Common myeloid progenitor, CD34-positive (primary cell): ENCODE data around the gene SEPTIN5.

ENCODE experiments used
- CTCF ChIA-PET: fragments of 350-600 bp; sonication (Branson Sonifier 250); formaldehyde crosslinking; loops from one replicate; lab custom pipeline; 2021; ENCODE audit warnings: antibody characterized with exemption; lab: Charles Lee
- POLR2A ChIA-PET: fragments of 350-600 bp; sonication (Branson Sonifier 250); formaldehyde crosslinking; loops from one replicate; lab custom pipeline; 2021; ENCODE audit warnings: antibody characterized with exemption; lab: Charles Lee
- DNase-seq, 3 donors: peaks; one replicate each; pipeline versions ENCODE4 v3.0.0 to v3.0.0-alpha.2; 2013
- H3K27ac ChIP-seq, 2 experiments: 1 replicate in 1 of 2; 2 replicates in 1 of 2; pipeline ENCODE4 v1.7.0; 2013; ENCODE audit warnings: inconsistent platforms in 2 of 2, low read length in 2 of 2, mild to moderate bottlenecking in 2 of 2, low read depth in 1 of 2, moderate library complexity in 1 of 2; ENCODE audit not compliant: severe bottlenecking in 2 of 2, insufficient read depth in 1 of 2, poor library complexity in 1 of 2
- H3K27me3 ChIP-seq, 5 experiments: replicated peaks in 2 of 5; 1 replicate in 3 of 5; 2 replicates in 2 of 5; pipeline versions ENCODE4 v1.6.1 to v1.7.0; 2013; ENCODE audit warnings: low read length in 4 of 5, mild to moderate bottlenecking in 2 of 5, moderate library complexity in 2 of 5, inconsistent platforms in 1 of 5; ENCODE audit not compliant: insufficient read depth in 5 of 5, control insufficient read depth in 4 of 5
- H3K36me3 ChIP-seq, 4 experiments: 1 replicate in 2 of 4; 2 replicates in 2 of 4; pipeline versions ENCODE4 v1.6.1 to v1.7.0; 2013; ENCODE audit warnings: low read length in 3 of 4, control low read depth in 1 of 4, mild to moderate bottlenecking in 1 of 4; ENCODE audit not compliant: control insufficient read depth in 4 of 4, insufficient read depth in 4 of 4
- H3K4me1 ChIP-seq, 4 experiments: 1 replicate in 3 of 4; 2 replicates in 1 of 4; pipeline versions ENCODE4 v1.6.1 to v1.7.1; 2013; ENCODE audit warnings: low read length in 3 of 4, mild to moderate bottlenecking in 3 of 4, control low read depth in 1 of 4, inconsistent platforms in 1 of 4, moderate library complexity in 1 of 4; ENCODE audit not compliant: control insufficient read depth in 4 of 4, insufficient read depth in 4 of 4; ENCODE audit errors: control extremely low read depth in 1 of 4
- H3K4me3 ChIP-seq, 7 experiments: 1 replicate in 4 of 7; 2 replicates in 3 of 7; pipeline versions ENCODE4 v1.5.1 to v1.7.0; 2013; ENCODE audit warnings: mild to moderate bottlenecking in 7 of 7, low read length in 6 of 7, moderate library complexity in 6 of 7, inconsistent platforms in 2 of 7, low read depth in 2 of 7, control low read depth in 1 of 7; ENCODE audit not compliant: insufficient read depth in 4 of 7, control insufficient read depth in 1 of 7; ENCODE audit errors: extremely low read depth in 1 of 7
- H3K9me3 ChIP-seq, 5 experiments: 1 replicate in 4 of 5; 2 replicates in 1 of 5; pipeline versions ENCODE4 v1.6.1 to v1.7.1; 2013; ENCODE audit warnings: low read length in 4 of 5, mild to moderate bottlenecking in 2 of 5, inconsistent platforms in 1 of 5, low read depth in 1 of 5, moderate library complexity in 1 of 5; ENCODE audit not compliant: control insufficient read depth in 4 of 5, insufficient read depth in 2 of 5; ENCODE audit errors: control extremely low read depth in 1 of 5
- WGBS: methylation state at CpG from one replicate; pipeline ENCODE4 v1.1.5; 2013; ENCODE audit not compliant: insufficient coverage; 5-methylcytosine and 5-hydroxymethylcytosine counted together

The SEPTIN5 gene

GRCh38 chr22:19734837-19735382 is 20.6 kb downstream of the SEPTIN5 start:
- H3K27ac ChIP-seq, result no peak overlapping the region
- no peaks in the 10 kb centered on the region for H3K36me3 ChIP-seq
- peaks cover 0 to 11% (median 8%) of the 10 kb centered on the region in 4 experiments for H3K4me1 ChIP-seq
- H3K9me3 ChIP-seq, result no peaks in the 10 kb centered on the region
- no peak overlapping the region for H3K4me3 ChIP-seq
- WGBS, result 95% methylated on average over 5 of the region's 5 CpGs
- CTCF ChIA-PET, result no interaction called here
- H3K27me3 ChIP-seq, result peaks cover 0 to 2% (median 0%) of the 10 kb centered on the region in 5 experiments
- POLR2A ChIA-PET, result no interaction called here
- no peak for DNase-seq

DNA sequence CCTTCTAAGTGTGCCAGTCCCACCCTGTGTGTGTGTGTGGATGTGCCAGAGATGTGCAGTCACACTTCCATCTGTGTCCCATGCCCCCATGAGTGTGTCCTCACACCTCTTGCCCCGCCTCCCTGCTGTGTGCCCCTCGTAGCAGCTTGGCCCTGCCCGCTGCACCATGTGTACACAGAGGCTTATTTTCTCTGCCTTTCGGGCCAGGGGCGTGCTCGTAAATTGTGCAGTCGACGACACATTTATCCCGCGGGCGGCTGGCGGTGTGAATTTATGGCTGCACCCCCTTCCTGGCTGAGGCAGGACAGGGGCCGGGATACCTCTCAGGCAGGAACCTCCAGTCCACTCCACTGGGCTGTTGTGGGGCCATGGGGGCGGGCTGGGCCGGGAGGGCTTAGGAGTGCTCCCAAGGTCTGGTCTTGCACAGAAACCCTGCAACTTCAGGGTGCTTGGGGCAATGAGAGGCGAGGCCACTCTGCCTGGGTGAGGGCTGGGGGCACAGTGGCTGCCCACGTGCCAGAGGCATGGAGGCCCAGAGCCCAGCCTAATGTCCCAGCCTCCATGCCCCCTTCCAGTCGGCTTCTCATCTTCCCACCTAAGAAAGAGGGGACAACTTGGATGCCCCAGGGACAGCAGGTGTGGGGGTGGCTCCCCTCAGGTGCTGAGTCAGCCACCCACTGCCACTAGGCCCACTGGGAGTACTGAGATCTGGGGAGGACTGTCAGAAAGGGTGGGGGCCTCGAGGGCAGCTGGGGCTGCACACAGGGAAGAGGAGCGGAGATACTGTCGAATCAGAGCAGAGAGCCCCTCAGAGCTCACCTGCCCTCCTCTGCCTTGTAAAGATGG is 21.6 kb downstream of the SEPTIN5 start:
- Histone ChIP-seq H3K4me1 (peaks cover 0 to 6% (median 3%) of the 10 kb centered on the region in 4 experiments), H3K27me3 (peaks cover 0 to 2% (median 0%) of the 10 kb centered on the region in 5 experiments), H3K4me3 (no peak overlapping the region), H3K36me3 (no peaks in the 10 kb centered on the region), H3K9me3 (no peaks in the 10 kb centered on the region), H3K27ac (no peak overlapping the region)
- 82% methylated on average over 19 of the region's 21 CpGs for WGBS
- CTCF ChIA-PET, result no interaction called here
- DNase-seq, result no peak
- POLR2A ChIA-PET, result no interaction called here

- WGBS, result 96% methylated on average over 12 of the region's 17 CpGs
- POLR2A ChIA-PET, result no interaction called here
- CTCF ChIA-PET, result no interaction called here
- H3K9me3 ChIP-seq, result no peaks in the 10 kb centered on the region
- no peaks in the 10 kb centered on the region for H3K36me3 ChIP-seq
- DNase-seq, result no peak
- H3K4me1 ChIP-seq, result no peaks in the 10 kb centered on the region
- H3K4me3 ChIP-seq, result no peak overlapping the region
- H3K27me3 ChIP-seq, result no peaks in the 10 kb centered on the region
- H3K27ac ChIP-seq, result no peak overlapping the region
Measured at GRCh38 chr22:19737846-19738663, 23.8 kb downstream of the SEPTIN5 start.

- no peak for DNase-seq
- H3K36me3 ChIP-seq, result no peaks in the 10 kb centered on the region
- ChIA-PET POLR2A (no interaction called here), CTCF (no interaction called here)
- no peaks in the 10 kb centered on the region for H3K9me3 ChIP-seq
- H3K4me3 ChIP-seq, result no peak overlapping the region
- H3K4me1 ChIP-seq, result no peaks in the 10 kb centered on the region
- 90% methylated on average over 28 of the region's 31 CpGs for WGBS
- H3K27me3 ChIP-seq, result no peaks in the 10 kb centered on the region
- no peak overlapping the region for H3K27ac ChIP-seq
Measured at GRCh38 chr22:19738664-19739447, 24.6 kb downstream of the SEPTIN5 start.

DNA sequence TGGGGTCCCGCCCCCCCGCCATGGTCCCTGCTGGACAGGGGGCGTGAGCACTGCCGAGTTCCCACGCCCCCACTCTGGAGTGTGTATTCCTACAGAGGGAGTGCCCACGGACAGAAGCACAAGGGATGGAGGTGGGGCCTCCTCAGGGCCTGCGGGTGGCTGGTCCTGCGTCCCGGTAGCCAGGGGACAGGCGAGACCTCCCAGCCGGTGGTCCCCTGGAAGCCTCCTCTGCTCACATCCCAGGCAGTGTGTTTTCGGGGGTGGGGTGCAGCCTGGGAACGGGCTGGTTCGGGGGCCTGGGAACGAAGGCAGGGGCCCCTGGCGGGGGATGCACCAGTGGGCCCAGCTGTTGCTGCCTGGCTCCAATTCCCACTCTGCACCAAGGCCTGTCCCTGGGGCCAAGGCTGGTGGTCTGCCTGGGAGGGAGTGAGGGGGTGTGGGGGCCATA is 25.2 kb downstream of the SEPTIN5 start:
- no peaks in the 10 kb centered on the region for H3K4me1 ChIP-seq
- POLR2A ChIA-PET, result no interaction called here
- H3K4me3 ChIP-seq, result no peak overlapping the region
- H3K36me3 ChIP-seq, result no peaks in the 10 kb centered on the region
- no peak for DNase-seq
- WGBS, result 92% methylated on average over 13 of the region's 16 CpGs
- no peak overlapping the region for H3K27ac ChIP-seq
- H3K27me3 ChIP-seq, result no peaks in the 10 kb centered on the region
- H3K9me3 ChIP-seq, result no peaks in the 10 kb centered on the region
- CTCF ChIA-PET, result interaction anchor here (3.8 kb wide), 1 partner anchor 9 kb away, joined by 30 read pairs; no protein-coding TSS in a partner anchor

DNA sequence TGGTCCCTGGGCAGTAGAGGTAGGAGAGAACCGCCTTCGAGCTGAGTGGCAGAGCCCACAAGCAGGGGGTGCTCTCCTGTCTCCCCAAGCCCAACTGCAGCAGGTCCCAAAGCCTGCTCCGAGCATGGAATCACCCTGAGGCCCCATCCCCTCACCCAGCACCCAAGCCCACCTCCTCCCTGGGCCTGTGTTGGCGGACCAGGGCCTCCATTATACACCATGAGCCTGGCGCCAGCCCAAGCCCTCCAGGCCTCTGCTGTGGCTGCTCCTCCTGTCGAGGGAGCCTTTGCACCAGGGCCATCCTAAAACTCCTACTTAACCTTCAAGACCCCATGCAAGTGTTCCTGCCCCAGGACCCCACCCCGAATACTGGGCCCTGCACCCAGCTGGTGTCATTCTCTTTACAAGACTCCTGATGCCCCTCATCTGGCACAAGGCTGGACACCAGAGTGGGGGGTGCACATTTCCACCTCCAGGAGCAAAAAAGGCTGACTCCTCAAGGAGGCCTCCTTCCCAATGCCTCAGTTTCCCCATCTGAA is 25.7 kb downstream of the SEPTIN5 start:
- no peak overlapping the region for H3K4me3 ChIP-seq
- no peaks in the 10 kb centered on the region for H3K27me3 ChIP-seq
- H3K9me3 ChIP-seq, result no peaks in the 10 kb centered on the region
- no peaks in the 10 kb centered on the region for H3K36me3 ChIP-seq
- ChIA-PET POLR2A (no interaction called here), CTCF (interaction anchor here (3.8 kb wide), 1 partner anchor 9 kb away, joined by 30 read pairs; no protein-coding TSS in a partner anchor)
- WGBS, result 95% methylated on average over 6 of the region's 7 CpGs
- no peaks in the 10 kb centered on the region for H3K4me1 ChIP-seq
- H3K27ac ChIP-seq, result no peak overlapping the region
- DNase-seq, result no peak
